Stromal cell of bone marrow (primary cell): ENCODE results near the gene LACTBL1.

ENCODE experiments used
- DNase-seq: peaks from one replicate; pipeline ENCODE4 v3.0.0-alpha.2; 2012; ENCODE audit warnings: low read depth

The LACTBL1 gene

GRCh38 chr1:22913421-22914141, 59.1 kb downstream of the LACTBL1 start:
- DNase-seq: no peak

- DNase-seq: no peak
Observed at GRCh38 chr1:22912311-22912710, 60.4 kb downstream of the LACTBL1 start.

- no peak for DNase-seq
Observed at GRCh38 chr1:22910986-22911651, 61.5 kb downstream of the LACTBL1 start.

GRCh38 chr1:22910286-22910685, 62.4 kb downstream of the LACTBL1 start:
- no peak for DNase-seq

GRCh38 chr1:22908880-22909426, 63.7 kb downstream of the LACTBL1 start:
- DNase-seq: no peak

GRCh38 chr1:22907528-22907927, 65.1 kb downstream of the LACTBL1 start:
- no peak for DNase-seq

GRCh38 chr1:22906968-22907367, 65.7 kb downstream of the LACTBL1 start:
- DNase-seq: no peak

GRCh38 chr1:22903113-22903512, 69.6 kb downstream of the LACTBL1 start:
- DNase-seq: no peak
